Measurements from ENCODE around the gene SOX8. TPM values are rescaled to one million over a fixed set of nuclear protein-coding genes. Genes with fewer than 3 reads are reported as not detected.

SOX8 gene
- total RNA-seq, 1 experiment from 2014 or later = 5.2 TPM

GRCh38 chr16:1028524-1029258, 47.1 kb downstream of the SOX8 start:
- RAD21 ChIA-PET (ENCODE audit: low non-redundant PET in 1 of 2, low total read pairs in 2 of 2, uncharacterized antibody in 2 of 2, unreplicated experiment in 2 of 2) = no interaction called here
- TF ChIP-seq POLR2A (IDR thresholded peaks at IDR 0.05; ENCODE audit: borderline replicate concordance, extremely low read depth, insufficient read depth, insufficient read length) = no peak
- H3K9ac ChIP-seq (ENCODE audit: low read length) = no peak overlapping the region
- no peaks in the 10 kb centered on the region for H4K20me1 ChIP-seq (ENCODE audit: insufficient read depth)
- POLR2A ChIA-PET = no interaction called here
- intact Hi-C loops (cut with micrococcal nuclease) = no loop called here
- no TSS peak for BruUV-seq (replicated peaks)
- peaks cover 11% of the 10 kb centered on the region for H3K27me3 ChIP-seq (ENCODE audit: insufficient read depth, low read length)
- no peak for DNase-seq (ENCODE audit: low read depth, low spot score)
- H3K36me3 ChIP-seq (ENCODE audit: control insufficient read depth in 1 of 2, insufficient read depth in 2 of 2, low read length in 2 of 2) = no peaks in the 10 kb centered on the region
- H3K27ac ChIP-seq (ENCODE audit: low read depth, low read length) = no peak overlapping the region
- CTCF ChIA-PET = no interaction called here
- H3K4me2 ChIP-seq (ENCODE audit: low read length) = peak overlapping the region; percentile 12; the same call in 1 of the 2 replicates
- H3K4me3 ChIP-seq (replicated peaks in 1 of 2; ENCODE audit: low read depth in 1 of 2, low read length in 2 of 2) = no peak overlapping the region
- no peaks in the 10 kb centered on the region for H3K4me1 ChIP-seq (ENCODE audit: control insufficient read depth in 1 of 2, insufficient read depth in 2 of 2, low read length in 2 of 2)
- ATAC-seq = no peak
- no peaks in the 10 kb centered on the region for H3K9me2 ChIP-seq (ENCODE audit: insufficient read depth)
- peaks cover 0 to 8% of the 10 kb centered on the region in 2 experiments; a peak in 1 of 4 replicates for H3K9me3 ChIP-seq (ENCODE audit: control insufficient read depth in 1 of 2, insufficient read depth in 1 of 2, low read depth in 1 of 2, low read length in 2 of 2)
- H2AFZ ChIP-seq (ENCODE audit: low read depth, low read length, poor library complexity, severe bottlenecking) = no peak overlapping the region
- H3K79me2 ChIP-seq (ENCODE audit: insufficient read depth, low read length) = no peaks in the 10 kb centered on the region

GRCh38 chr16:1029259-1029545, 47.6 kb downstream of the SOX8 start:
- TF ChIP-seq MAX (IDR thresholded peaks at IDR 0.05) (no peak), SIN3A (IDR thresholded peaks at IDR 0.05; ENCODE audit: low read depth) (no peak), YY1 (IDR thresholded peaks at IDR 0.05; ENCODE audit: extremely low read depth, insufficient replicate concordance, low read depth, low read length) (no peak), SRF (IDR thresholded peaks at IDR 0.05; ENCODE audit: low read depth) (no peak), POLR2A (IDR thresholded peaks at IDR 0.05; ENCODE audit: borderline replicate concordance, extremely low read depth, insufficient read depth, insufficient read length) (no peak), ELF1 (IDR thresholded peaks at IDR 0.05; ENCODE audit: borderline replicate concordance, low read depth) (no peak), RAD21 (IDR thresholded peaks at IDR 0.05; ENCODE audit: low read depth) (no peak), POLR2AphosphoS5 (IDR thresholded peaks at IDR 0.05; ENCODE audit: low read depth, low read length) (no peak), EZH2 (IDR thresholded peaks at IDR 0.05) (no peak), ZBTB33 (IDR thresholded peaks at IDR 0.05; ENCODE audit: extremely low read depth, insufficient replicate concordance, low read length) (no peak)
- H3K9me3 ChIP-seq (ENCODE audit: control insufficient read depth in 1 of 2, insufficient read depth in 1 of 2, low read depth in 1 of 2, low read length in 2 of 2) = peaks cover 0 to 8% of the 10 kb centered on the region in 2 experiments; a peak in 1 of 4 replicates
- H4K20me1 ChIP-seq (ENCODE audit: insufficient read depth) = no peaks in the 10 kb centered on the region
- H2AFZ ChIP-seq (ENCODE audit: low read depth, low read length, poor library complexity, severe bottlenecking) = no peak overlapping the region
- ChIA-PET POLR2A (no interaction called here), CTCF (no interaction called here), RAD21 (ENCODE audit: low non-redundant PET in 1 of 2, low total read pairs in 2 of 2, uncharacterized antibody in 2 of 2, unreplicated experiment in 2 of 2) (no interaction called here)
- H3K9me2 ChIP-seq (ENCODE audit: insufficient read depth) = no peaks in the 10 kb centered on the region
- DNase-seq (ENCODE audit: low read depth, low spot score) (no peak), ATAC-seq (no peak)
- no peaks in the 10 kb centered on the region for H3K4me1 ChIP-seq (ENCODE audit: control insufficient read depth in 1 of 2, insufficient read depth in 2 of 2, low read length in 2 of 2)
- H3K36me3 ChIP-seq (ENCODE audit: control insufficient read depth in 1 of 2, insufficient read depth in 2 of 2, low read length in 2 of 2) = no peaks in the 10 kb centered on the region
- no peak overlapping the region for H3K9ac ChIP-seq (ENCODE audit: low read length)
- H3K4me2 ChIP-seq (ENCODE audit: low read length) = no peak overlapping the region
- H3K27ac ChIP-seq (ENCODE audit: low read depth, low read length) = no peak overlapping the region
- no TSS peak for BruUV-seq (replicated peaks)
- no peak overlapping the region for H3K4me3 ChIP-seq (replicated peaks in 1 of 2; ENCODE audit: low read depth in 1 of 2, low read length in 2 of 2)
- H3K79me2 ChIP-seq (ENCODE audit: insufficient read depth, low read length) = no peaks in the 10 kb centered on the region
- intact Hi-C loops (cut with micrococcal nuclease) = no loop called here
- H3K27me3 ChIP-seq (ENCODE audit: insufficient read depth, low read length) = peaks cover 11% of the 10 kb centered on the region
